ENCODE data around the gene FARSB. TPM values are rescaled to one million over a fixed set of nuclear protein-coding genes. Genes with fewer than 3 reads are reported as not detected.
A peak's percentile ranks its signal among the peaks of the same experiment; 100 is the strongest.

FARSB gene
- total RNA-seq, 2 donors from 2014 or later, result 11.9 to 16.2 TPM

DNA sequence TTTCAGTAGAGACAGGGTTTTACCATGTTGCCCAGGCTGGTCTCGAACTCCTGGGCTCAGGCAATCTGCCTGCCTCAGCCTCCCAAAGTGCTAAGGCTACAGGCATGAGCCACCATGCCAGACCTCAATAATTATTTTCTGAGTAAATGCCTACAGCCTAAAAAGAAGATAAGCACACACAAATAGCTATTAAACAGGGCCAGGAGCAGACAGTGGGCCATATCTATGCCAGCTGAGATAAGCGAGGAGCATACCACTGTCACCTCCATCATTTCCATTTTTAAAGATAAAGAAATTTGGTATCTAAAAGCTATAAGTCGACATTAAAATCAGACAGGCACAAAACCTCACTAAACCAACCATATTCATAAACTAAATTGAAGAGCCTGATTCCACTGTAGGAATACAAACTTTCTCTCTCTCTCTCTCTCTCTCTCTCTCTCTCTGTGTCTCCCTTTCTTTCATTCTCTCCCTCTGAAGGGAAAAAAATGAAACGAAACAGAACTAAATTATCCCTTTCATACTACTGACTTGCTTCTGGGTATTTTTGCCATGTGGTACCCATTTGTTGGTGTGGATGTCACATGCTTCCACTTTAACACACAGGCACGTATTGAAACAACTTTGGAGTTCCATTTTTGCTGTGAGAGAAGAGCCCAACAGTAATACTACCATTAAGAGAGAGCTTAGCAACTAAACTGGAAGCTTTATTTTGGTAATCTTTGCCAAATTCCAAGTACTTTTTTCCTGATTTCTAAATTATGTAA, 51.0 kb downstream of the FARSB start:
- no peak overlapping the region for H3K4me3 ChIP-seq
- no peak for DNase-seq (ENCODE audit: low spot score)
- H3K36me3 ChIP-seq, result no peaks in the 10 kb centered on the region
- no peaks in the 10 kb centered on the region for H3K9me3 ChIP-seq
- no peak for TF ChIP-seq POLR2AphosphoS5 (IDR thresholded peaks at IDR 0.05)
- TF ChIP-seq POLR2A (IDR thresholded peaks at IDR 0.05), result no peak
- TF ChIP-seq, protein P1, sequence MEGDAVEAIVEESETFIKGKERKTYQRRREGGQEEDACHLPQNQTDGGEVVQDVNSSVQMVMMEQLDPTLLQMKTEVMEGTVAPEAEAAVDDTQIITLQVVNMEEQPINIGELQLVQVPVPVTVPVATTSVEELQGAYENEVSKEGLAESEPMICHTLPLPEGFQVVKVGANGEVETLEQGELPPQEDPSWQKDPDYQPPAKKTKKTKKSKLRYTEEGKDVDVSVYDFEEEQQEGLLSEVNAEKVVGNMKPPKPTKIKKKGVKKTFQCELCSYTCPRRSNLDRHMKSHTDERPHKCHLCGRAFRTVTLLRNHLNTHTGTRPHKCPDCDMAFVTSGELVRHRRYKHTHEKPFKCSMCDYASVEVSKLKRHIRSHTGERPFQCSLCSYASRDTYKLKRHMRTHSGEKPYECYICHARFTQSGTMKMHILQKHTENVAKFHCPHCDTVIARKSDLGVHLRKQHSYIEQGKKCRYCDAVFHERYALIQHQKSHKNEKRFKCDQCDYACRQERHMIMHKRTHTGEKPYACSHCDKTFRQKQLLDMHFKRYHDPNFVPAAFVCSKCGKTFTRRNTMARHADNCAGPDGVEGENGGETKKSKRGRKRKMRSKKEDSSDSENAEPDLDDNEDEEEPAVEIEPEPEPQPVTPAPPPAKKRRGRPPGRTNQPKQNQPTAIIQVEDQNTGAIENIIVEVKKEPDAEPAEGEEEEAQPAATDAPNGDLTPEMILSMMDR (IDR thresholded peaks at IDR 0.05), result no peak
- H3K27ac ChIP-seq, result no peak overlapping the region
- H3K4me1 ChIP-seq (replicated peaks), result no peaks in the 10 kb centered on the region
- intact Hi-C loops (cut with DNase I), result no loop called here
- H3K27me3 ChIP-seq (replicated peaks; ENCODE audit: insufficient read depth), result no peaks in the 10 kb centered on the region
- 91% methylated on average over 5 of the region's 5 CpGs for WGBS

DNA sequence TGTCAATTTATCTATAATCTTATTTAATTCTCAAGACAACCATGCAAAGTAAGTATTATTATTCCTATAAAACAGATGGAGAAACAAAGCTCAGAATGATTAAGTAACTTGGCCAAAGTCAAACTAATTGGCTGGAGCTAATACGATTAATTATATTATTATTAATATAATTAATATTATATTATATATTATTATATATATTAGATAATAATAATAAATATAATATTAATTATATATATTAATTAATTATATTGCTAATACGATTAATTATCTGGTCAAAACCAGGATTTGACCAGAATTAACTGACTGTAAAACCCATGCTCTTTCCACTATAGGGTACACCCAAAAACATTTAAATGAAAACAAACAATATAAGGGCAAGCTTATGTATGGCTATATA, 52.4 kb downstream of the FARSB start:
- WGBS, result 98% methylated on average over 2 of the region's 2 CpGs

DNA sequence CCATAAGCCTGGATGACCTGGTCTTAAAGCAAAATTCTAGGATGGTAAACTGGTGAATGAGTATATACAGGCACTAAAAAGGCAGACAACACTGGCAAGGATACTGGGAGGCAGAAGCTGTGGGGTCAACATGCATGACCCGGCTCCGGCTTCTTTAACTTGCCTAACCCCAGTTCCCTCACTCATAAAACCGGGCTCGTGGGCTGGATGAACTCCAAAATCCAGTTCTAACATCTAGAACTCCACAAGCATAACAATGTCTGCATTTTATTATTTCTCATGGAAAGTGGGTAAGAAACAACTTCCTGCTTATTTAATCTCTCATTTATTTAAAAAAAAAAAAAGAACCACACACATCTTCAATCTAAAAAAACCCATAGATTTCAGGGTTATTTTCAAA, 57.3 kb downstream of the FARSB start:
- no peak for DNase-seq (ENCODE audit: low spot score)
- no peak overlapping the region for H3K4me3 ChIP-seq
- H3K9me3 ChIP-seq, result no peaks in the 10 kb centered on the region
- H3K36me3 ChIP-seq, result no peaks in the 10 kb centered on the region
- no peaks in the 10 kb centered on the region for H3K4me1 ChIP-seq (replicated peaks)
- intact Hi-C loops (cut with DNase I), result no loop called here
- H3K27ac ChIP-seq, result no peak overlapping the region
- no peaks in the 10 kb centered on the region for H3K27me3 ChIP-seq (replicated peaks; ENCODE audit: insufficient read depth)
- TF ChIP-seq, protein P1 (IDR thresholded peaks at IDR 0.05), result no peak
- no peak for TF ChIP-seq POLR2AphosphoS5 (IDR thresholded peaks at IDR 0.05)
- no peak for TF ChIP-seq POLR2A (IDR thresholded peaks at IDR 0.05)
- WGBS, result 31% methylated on average over 4 of the region's 4 CpGs

More for the DNA sequence above, 52.4 kb downstream of the FARSB start:
- no peaks in the 10 kb centered on the region for H3K27me3 ChIP-seq (replicated peaks; ENCODE audit: insufficient read depth)
- H3K4me3 ChIP-seq, result no peak overlapping the region
- no peaks in the 10 kb centered on the region for H3K36me3 ChIP-seq
- intact Hi-C loops (cut with DNase I), result no loop called here
- H3K27ac ChIP-seq, result no peak overlapping the region
- no peaks in the 10 kb centered on the region for H3K9me3 ChIP-seq
- no peak for TF ChIP-seq POLR2A (IDR thresholded peaks at IDR 0.05)
- TF ChIP-seq, protein P1 (IDR thresholded peaks at IDR 0.05), result no peak
- TF ChIP-seq POLR2AphosphoS5 (IDR thresholded peaks at IDR 0.05), result no peak
- DNase-seq (ENCODE audit: low spot score), result no peak
- no peaks in the 10 kb centered on the region for H3K4me1 ChIP-seq (replicated peaks)

DNA sequence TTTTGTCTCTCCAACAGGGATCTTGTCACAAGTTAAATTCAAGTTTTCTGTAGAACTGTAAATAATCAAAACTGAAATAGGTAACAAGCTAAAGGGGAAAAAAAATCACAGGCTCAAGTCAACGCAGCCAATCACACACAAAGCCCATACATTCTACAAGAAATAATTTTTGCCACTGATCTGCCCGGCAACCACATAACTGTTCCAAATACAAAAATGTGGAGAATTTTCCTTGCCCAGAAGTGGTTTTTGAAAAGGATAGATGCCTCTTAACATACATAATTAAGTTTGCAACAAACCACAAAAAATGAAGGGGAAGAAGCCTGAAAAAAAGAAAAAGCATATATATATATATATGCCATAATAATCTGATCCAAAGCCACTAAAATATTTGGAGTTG, 60.3 kb downstream of the FARSB start:
- no peak for DNase-seq (ENCODE audit: low spot score)
- H3K27ac ChIP-seq, result no peak overlapping the region
- intact Hi-C loops (cut with DNase I), result no loop called here
- no peaks in the 10 kb centered on the region for H3K36me3 ChIP-seq
- H3K4me1 ChIP-seq (replicated peaks), result no peaks in the 10 kb centered on the region
- no peaks in the 10 kb centered on the region for H3K27me3 ChIP-seq (replicated peaks; ENCODE audit: insufficient read depth)
- no peak overlapping the region for H3K4me3 ChIP-seq
- H3K9me3 ChIP-seq, result no peaks in the 10 kb centered on the region
- WGBS, result 95% methylated on average over 2 of the region's 2 CpGs
- TF ChIP-seq POLR2A (IDR thresholded peaks at IDR 0.05) (no peak), POLR2AphosphoS5 (IDR thresholded peaks at IDR 0.05) (no peak)
- TF ChIP-seq, protein P1 (IDR thresholded peaks at IDR 0.05), result no peak

DNA sequence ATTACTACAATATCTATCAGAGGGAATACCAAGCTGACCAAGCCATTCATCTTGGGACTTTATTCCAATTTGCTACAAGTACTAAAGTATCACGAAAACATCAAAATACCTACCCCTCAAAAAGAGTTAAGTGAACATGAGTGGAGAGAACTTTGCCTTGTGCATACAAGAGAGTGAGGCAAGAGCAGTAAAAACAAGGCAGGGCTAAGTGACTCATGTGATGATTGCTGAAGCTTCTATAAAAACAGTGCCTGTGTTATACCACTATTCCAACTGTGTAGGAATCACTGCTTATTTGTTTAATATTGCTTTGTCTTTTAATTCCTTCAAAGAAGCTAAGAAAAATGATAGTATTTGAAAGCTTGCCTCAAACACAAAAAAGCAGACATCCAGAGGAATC, 61.2 kb downstream of the FARSB start:
- Histone ChIP-seq H3K4me3 (no peak overlapping the region), H3K27me3 (replicated peaks; ENCODE audit: insufficient read depth) (no peaks in the 10 kb centered on the region), H3K4me1 (replicated peaks) (no peaks in the 10 kb centered on the region), H3K27ac (no peak overlapping the region), H3K36me3 (no peaks in the 10 kb centered on the region), H3K9me3 (no peaks in the 10 kb centered on the region)
- TF ChIP-seq POLR2AphosphoS5 (IDR thresholded peaks at IDR 0.05) (peak; percentile 36), POLR2A (IDR thresholded peaks at IDR 0.05) (no peak)
- TF ChIP-seq, protein P1 (IDR thresholded peaks at IDR 0.05), result no peak
- DNase-seq (ENCODE audit: low spot score), result no peak
- 88% methylated on average over 1 of the region's 1 CpG for WGBS
- intact Hi-C loops (cut with DNase I), result no loop called here

All from prostate gland (tissue), 2 donors.